SH-SY5Y (cell line): Measurements from ENCODE around the gene NQO1.

Experiments
- GATA2 ChIP-seq: IDR thresholded peaks from 2 replicates; pipeline ENCODE4 v1.6.1; 2011; ENCODE audit warnings: mild to moderate bottlenecking, low read depth, low read length
- GATA3 ChIP-seq: IDR thresholded peaks from 2 replicates; pipeline ENCODE4 v1.6.1; 2011; ENCODE audit warnings: low read depth, mild to moderate bottlenecking, low read length, moderate library complexity

DNA sequence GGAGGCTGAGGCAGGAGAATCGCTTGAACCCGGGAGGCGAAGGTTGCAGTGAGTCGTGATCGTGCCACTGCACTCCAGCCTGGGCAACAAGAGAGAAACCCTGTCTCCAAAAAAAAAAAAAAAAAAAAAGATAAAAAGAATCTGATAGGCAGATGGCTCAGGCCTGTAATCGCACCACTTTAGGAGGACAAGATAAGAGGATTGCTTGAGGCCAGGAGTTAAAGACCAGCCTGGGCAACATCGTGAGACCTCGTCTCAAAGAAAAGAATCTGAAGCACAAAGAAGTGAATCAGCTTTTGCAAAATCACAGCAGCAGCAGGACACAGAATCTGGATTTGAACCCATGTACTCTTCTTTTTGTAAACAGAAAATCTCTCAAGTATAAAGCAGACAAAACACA, 20.8 kb upstream of the NQO1 start:
- TF ChIP-seq GATA2 (0 out of 2 replicates have a peak, but pooled peaks have one; percentile 24), GATA3 (no peak)
